ENCODE measurements around the gene TMEM138.

TMEM138 gene

GRCh38 chr11:61411589-61411988, 49.4 kb downstream of the TMEM138 start:
- Histone ChIP-seq H3K4me3 (ENCODE audit: low read length in 2 of 2) (no peak overlapping the region), H3K36me3 (ENCODE audit: control insufficient read depth in 2 of 2, insufficient read depth in 2 of 2, low read length in 2 of 2) (peaks cover 70 to 77% of the 10 kb centered on the region in 2 donors), H3K27ac (ENCODE audit: low read length) (no peak overlapping the region), H3K9me3 (ENCODE audit: control insufficient read depth in 2 of 2, low read length in 2 of 2) (no peaks in the 10 kb centered on the region), H3K9ac (ENCODE audit: low read length in 2 of 2) (no peak overlapping the region), H3K4me1 (ENCODE audit: control insufficient read depth, insufficient read depth, low read length) (no peaks in the 10 kb centered on the region), H3K27me3 (ENCODE audit: control insufficient read depth in 1 of 2, insufficient read depth in 2 of 2, low read length in 2 of 2) (no peaks in the 10 kb centered on the region)

- H3K27me3 ChIP-seq (ENCODE audit: control insufficient read depth in 1 of 2, insufficient read depth in 2 of 2, low read length in 2 of 2), result no peaks in the 10 kb centered on the region
- no peak overlapping the region for H3K27ac ChIP-seq (ENCODE audit: low read length)
- no peak overlapping the region for H3K9ac ChIP-seq (ENCODE audit: low read length in 2 of 2)
- peaks cover 73 to 74% of the 10 kb centered on the region in 2 donors for H3K36me3 ChIP-seq (ENCODE audit: control insufficient read depth in 2 of 2, insufficient read depth in 2 of 2, low read length in 2 of 2)
- H3K4me3 ChIP-seq (ENCODE audit: low read length in 2 of 2), result no peak overlapping the region
- H3K9me3 ChIP-seq (ENCODE audit: control insufficient read depth in 2 of 2, low read length in 2 of 2), result no peaks in the 10 kb centered on the region
- no peaks in the 10 kb centered on the region for H3K4me1 ChIP-seq (ENCODE audit: control insufficient read depth, insufficient read depth, low read length)
Observed at GRCh38 chr11:61413496-61413895, 51.3 kb downstream of the TMEM138 start.

GRCh38 chr11:61414547-61414946, 52.4 kb downstream of the TMEM138 start:
- Histone ChIP-seq H3K4me1 (ENCODE audit: control insufficient read depth, insufficient read depth, low read length) (no peaks in the 10 kb centered on the region), H3K36me3 (ENCODE audit: control insufficient read depth in 2 of 2, insufficient read depth in 2 of 2, low read length in 2 of 2) (peaks cover 74 to 75% of the 10 kb centered on the region in 2 donors), H3K9ac (ENCODE audit: low read length in 2 of 2) (no peak overlapping the region), H3K4me3 (ENCODE audit: low read length in 2 of 2) (no peak overlapping the region), H3K27ac (ENCODE audit: low read length) (no peak overlapping the region), H3K27me3 (ENCODE audit: control insufficient read depth in 1 of 2, insufficient read depth in 2 of 2, low read length in 2 of 2) (no peaks in the 10 kb centered on the region), H3K9me3 (ENCODE audit: control insufficient read depth in 2 of 2, low read length in 2 of 2) (no peaks in the 10 kb centered on the region)

- H3K27ac ChIP-seq (ENCODE audit: low read length), result no peak overlapping the region
- no peak overlapping the region for H3K9ac ChIP-seq (ENCODE audit: low read length in 2 of 2)
- H3K4me3 ChIP-seq (ENCODE audit: low read length in 2 of 2), result no peak overlapping the region
- H3K4me1 ChIP-seq (ENCODE audit: control insufficient read depth, insufficient read depth, low read length), result no peaks in the 10 kb centered on the region
- H3K27me3 ChIP-seq (ENCODE audit: control insufficient read depth in 1 of 2, insufficient read depth in 2 of 2, low read length in 2 of 2), result no peaks in the 10 kb centered on the region
- no peaks in the 10 kb centered on the region for H3K9me3 ChIP-seq (ENCODE audit: control insufficient read depth in 2 of 2, low read length in 2 of 2)
- peaks cover 75% of the 10 kb centered on the region in 2 donors for H3K36me3 ChIP-seq (ENCODE audit: control insufficient read depth in 2 of 2, insufficient read depth in 2 of 2, low read length in 2 of 2)
Observed at GRCh38 chr11:61415381-61415780, 53.2 kb downstream of the TMEM138 start.

- Histone ChIP-seq H3K27ac (ENCODE audit: low read length) (no peak overlapping the region), H3K4me1 (ENCODE audit: control insufficient read depth, insufficient read depth, low read length) (peaks cover 3% of the 10 kb centered on the region), H3K9ac (ENCODE audit: low read length in 2 of 2) (no peak overlapping the region), H3K27me3 (ENCODE audit: control insufficient read depth in 1 of 2, insufficient read depth in 2 of 2, low read length in 2 of 2) (no peaks in the 10 kb centered on the region), H3K4me3 (ENCODE audit: low read length in 2 of 2) (no peak overlapping the region), H3K36me3 (ENCODE audit: control insufficient read depth in 2 of 2, insufficient read depth in 2 of 2, low read length in 2 of 2) (peaks cover 71% of the 10 kb centered on the region in 2 donors), H3K9me3 (ENCODE audit: control insufficient read depth in 2 of 2, low read length in 2 of 2) (no peaks in the 10 kb centered on the region)
Observed at GRCh38 chr11:61416941-61417340, 54.8 kb downstream of the TMEM138 start.

- Histone ChIP-seq H3K4me3 (ENCODE audit: low read length in 2 of 2) (no peak overlapping the region), H3K9me3 (ENCODE audit: control insufficient read depth in 2 of 2, low read length in 2 of 2) (no peaks in the 10 kb centered on the region), H3K27ac (ENCODE audit: low read length) (no peak overlapping the region), H3K27me3 (ENCODE audit: control insufficient read depth in 1 of 2, insufficient read depth in 2 of 2, low read length in 2 of 2) (no peaks in the 10 kb centered on the region), H3K9ac (ENCODE audit: low read length in 2 of 2) (no peak overlapping the region), H3K36me3 (ENCODE audit: control insufficient read depth in 2 of 2, insufficient read depth in 2 of 2, low read length in 2 of 2) (peaks cover 68 to 71% of the 10 kb centered on the region in 2 donors), H3K4me1 (ENCODE audit: control insufficient read depth, insufficient read depth, low read length) (peaks cover 3% of the 10 kb centered on the region)
Observed at GRCh38 chr11:61417670-61418069, 55.5 kb downstream of the TMEM138 start.

- no peak overlapping the region for H3K9ac ChIP-seq (ENCODE audit: low read length in 2 of 2)
- no peaks in the 10 kb centered on the region for H3K27me3 ChIP-seq (ENCODE audit: control insufficient read depth in 1 of 2, insufficient read depth in 2 of 2, low read length in 2 of 2)
- peaks cover 3% of the 10 kb centered on the region for H3K4me1 ChIP-seq (ENCODE audit: control insufficient read depth, insufficient read depth, low read length)
- peaks cover 64 to 66% of the 10 kb centered on the region in 2 donors for H3K36me3 ChIP-seq (ENCODE audit: control insufficient read depth in 2 of 2, insufficient read depth in 2 of 2, low read length in 2 of 2)
- no peaks in the 10 kb centered on the region for H3K9me3 ChIP-seq (ENCODE audit: control insufficient read depth in 2 of 2, low read length in 2 of 2)
- no peak overlapping the region for H3K4me3 ChIP-seq (ENCODE audit: low read length in 2 of 2)
- H3K27ac ChIP-seq (ENCODE audit: low read length), result no peak overlapping the region
Observed at GRCh38 chr11:61418136-61418535, 56.0 kb downstream of the TMEM138 start.

Measured in stomach smooth muscle (tissue), 2 donors.